GM21619 (cell line): ENCODE measurements around the gene UVRAG.
"Not testable (repeated sequence)": the region's sequence is repeated elsewhere in the genome, so short reads cannot be mapped to it uniquely, and the experiment has no call there.

ENCODE experiments used
- ATAC-seq: cut with Tn5 transposase; IDR thresholded peaks from one replicate; pipeline ENCODE4 v1.9.1; 2021; ENCODE audit not compliant: unreplicated experiment

Gene UVRAG

GRCh38 chr11:75910426-75911145 lies 95.6 kb downstream of the UVRAG start:
- ATAC-seq, result no peak

GRCh38 chr11:75911459-75911858 lies 96.4 kb downstream of the UVRAG start:
- ATAC-seq, result no peak

- ATAC-seq, result no peak
Observed at GRCh38 chr11:75913984-75914383, 99.0 kb downstream of the UVRAG start.

- no peak for ATAC-seq
Observed at GRCh38 chr11:75916882-75917281, 101.9 kb downstream of the UVRAG start.

DNA sequence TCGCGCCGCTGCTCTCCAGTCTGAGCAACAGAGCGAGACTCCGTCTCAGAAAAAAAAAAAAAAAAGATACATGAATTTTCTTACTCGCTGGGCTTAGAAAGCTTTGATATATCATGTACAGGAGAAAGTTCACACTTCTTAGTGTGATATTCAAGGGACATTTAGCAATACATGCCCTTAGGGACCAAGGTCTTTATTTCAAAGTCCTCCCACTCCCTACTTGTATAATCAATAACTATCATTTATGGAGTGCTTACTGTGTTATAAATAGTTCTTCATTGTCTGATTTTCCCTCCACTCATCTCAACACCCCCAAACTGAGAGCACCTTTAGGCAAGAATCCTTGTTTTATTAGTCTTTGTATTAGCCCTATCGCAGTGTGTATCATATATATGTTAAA lies 103.3 kb downstream of the UVRAG start:
- no peak for ATAC-seq

DNA sequence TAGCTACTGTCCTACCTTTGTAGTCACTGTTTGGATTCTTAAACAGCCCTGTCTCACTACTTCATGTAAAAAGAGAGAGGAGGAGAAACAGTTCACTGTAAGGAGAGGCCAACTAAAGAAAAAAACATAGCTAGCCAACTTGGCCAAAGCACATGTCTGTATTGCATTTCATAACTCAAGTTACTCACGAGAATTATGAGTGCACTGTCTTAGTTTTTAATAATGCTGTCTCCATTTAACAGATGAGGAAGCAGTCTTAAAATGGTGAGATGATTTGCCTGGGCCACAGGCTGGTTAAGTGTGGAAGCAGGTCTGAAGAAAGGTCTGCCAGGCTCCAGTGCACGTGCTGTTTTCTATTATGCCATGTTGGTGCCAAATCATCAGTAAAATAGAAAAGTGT lies 104.5 kb downstream of the UVRAG start:
- ATAC-seq, result no peak

- no peak for ATAC-seq
Observed at GRCh38 chr11:75920848-75921247, 105.8 kb downstream of the UVRAG start.

DNA sequence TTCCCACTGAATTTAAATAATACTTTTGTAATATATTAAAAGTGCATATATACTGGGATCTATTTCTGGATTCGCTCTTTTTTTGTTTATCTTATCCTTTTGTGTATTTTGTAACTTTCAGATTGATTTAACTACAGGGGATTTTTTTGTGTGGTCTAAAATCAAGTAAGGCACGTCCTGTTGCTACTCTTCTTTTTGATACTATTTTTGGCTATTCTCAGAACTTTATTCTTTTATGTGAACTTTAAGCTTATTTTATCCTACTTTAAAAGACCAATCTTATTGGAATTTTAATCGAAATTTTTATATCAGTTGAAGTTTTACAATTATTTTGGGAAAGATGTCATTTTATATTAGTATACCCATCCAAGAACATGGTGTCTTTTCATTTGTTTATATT lies 106.8 kb downstream of the UVRAG start:
- ATAC-seq, result no peak

- no peak for ATAC-seq
Observed at GRCh38 chr11:75924966-75925784, 110.2 kb downstream of the UVRAG start.

GRCh38 chr11:75925785-75926164 lies 110.8 kb downstream of the UVRAG start:
- no peak for ATAC-seq

GRCh38 chr11:75929706-75930105 lies 114.7 kb downstream of the UVRAG start:
- ATAC-seq, result no peak

GRCh38 chr11:75930534-75930933 lies 115.5 kb downstream of the UVRAG start:
- no peak for ATAC-seq

- ATAC-seq, result no peak
Observed at GRCh38 chr11:75931124-75931523, 116.1 kb downstream of the UVRAG start.

- not testable (repeated sequence) for ATAC-seq
Observed at GRCh38 chr11:75933736-75934135, 118.7 kb downstream of the UVRAG start.

DNA sequence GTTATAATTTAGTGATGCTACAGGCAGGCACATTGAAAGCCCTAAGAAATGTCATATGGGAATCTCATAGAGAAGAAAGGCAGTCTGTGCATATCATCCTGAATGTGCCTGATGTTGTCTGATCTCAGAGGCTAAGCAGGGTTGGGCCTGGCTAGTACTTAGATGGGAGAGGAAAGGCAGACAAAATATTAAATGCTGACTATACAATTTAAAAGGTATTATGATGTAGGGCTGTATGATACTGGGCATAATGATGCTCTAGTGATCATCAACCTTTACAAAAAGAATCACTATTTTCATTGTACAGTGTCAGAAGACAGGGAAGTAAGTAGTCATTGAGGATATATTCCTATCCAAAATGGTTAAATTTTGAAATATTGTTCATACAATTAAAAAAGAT lies 119.8 kb downstream of the UVRAG start:
- no peak for ATAC-seq

DNA sequence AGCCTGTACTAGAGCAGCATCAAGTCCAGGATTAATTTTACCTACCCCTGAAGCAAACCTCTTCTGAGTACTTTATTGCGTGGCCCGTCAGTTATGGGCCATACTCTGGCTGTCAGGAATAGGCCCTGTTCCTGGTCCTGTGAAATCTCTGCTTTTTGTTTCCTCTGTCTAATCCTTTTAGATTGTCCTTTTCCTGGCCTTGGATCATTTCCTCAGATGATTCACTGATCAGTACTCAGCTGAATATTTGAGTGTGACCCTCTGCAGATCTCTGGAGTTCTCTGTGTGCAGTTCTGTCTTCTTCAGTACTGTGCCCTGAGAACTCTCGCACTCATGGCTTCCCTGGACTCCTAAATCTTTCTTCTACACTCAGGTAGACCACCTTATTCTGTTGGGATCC lies 123.5 kb downstream of the UVRAG start:
- ATAC-seq, result no peak

GRCh38 chr11:75939516-75939915 lies 124.5 kb downstream of the UVRAG start:
- ATAC-seq, result no peak

- no peak for ATAC-seq
Observed at GRCh38 chr11:75939992-75940391, 125.0 kb downstream of the UVRAG start.

DNA sequence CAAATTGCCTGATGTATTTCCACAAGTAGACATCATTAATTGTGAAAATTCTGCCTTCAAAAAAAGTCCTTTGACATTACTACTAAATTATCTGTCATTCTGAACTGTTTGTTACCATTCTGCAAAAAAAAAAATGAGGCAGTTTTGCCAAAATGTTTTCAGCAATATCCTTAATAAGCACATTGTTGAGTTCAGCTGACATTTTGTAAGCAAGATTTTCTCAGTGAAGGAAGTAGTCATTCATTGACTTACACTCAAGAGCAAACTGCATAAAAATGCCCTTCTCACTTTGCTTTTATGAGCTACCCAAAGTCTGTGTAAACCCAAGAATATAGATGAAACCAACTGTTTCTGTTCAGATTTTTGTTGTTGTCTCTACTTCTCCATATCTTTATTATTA lies 125.9 kb downstream of the UVRAG start:
- ATAC-seq, result no peak

DNA sequence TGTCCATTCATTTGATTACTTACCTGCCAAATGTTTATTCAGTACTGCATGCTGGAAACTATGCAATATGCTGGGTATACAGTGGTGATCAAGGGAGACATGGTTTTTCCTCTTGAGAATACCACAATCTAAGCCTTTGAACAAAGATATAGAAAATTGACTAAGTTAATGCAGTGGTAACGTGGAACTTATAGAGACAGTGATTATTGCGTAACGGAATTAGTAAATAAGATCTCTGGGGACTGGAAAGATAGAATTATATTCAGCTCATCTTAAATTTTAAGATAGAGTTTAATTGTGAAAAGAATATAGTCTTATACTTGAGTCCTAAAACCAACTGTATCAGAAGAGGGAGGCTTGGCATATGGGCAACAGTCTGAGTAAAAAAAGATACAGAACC lies 129.5 kb downstream of the UVRAG start:
- no peak for ATAC-seq

- ATAC-seq, result no peak
Observed at GRCh38 chr11:75945446-75945845, 130.4 kb downstream of the UVRAG start.

DNA sequence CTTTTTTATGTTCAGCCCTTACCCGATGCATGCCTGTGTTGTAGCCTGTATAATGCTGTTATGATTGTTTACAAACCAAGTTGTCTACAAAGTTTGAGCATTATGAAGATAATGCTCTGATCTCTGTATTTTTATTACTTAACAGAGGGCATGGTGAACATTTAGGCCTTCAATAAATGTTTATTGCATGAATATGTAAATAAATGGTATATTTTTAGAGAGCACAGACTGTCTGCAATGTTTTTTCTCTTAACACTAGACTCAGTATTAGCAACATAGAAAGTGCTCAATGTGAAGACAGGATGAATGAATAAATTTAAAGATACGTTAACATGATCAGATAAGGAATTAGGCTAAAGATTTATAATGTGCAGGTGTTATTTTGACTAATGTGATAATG lies 130.9 kb downstream of the UVRAG start:
- no peak for ATAC-seq
